Measurements from ENCODE around the gene SULT4A1. TPM values are rescaled to one million over a fixed set of nuclear protein-coding genes. Genes with fewer than 3 reads are reported as not detected.

Gene SULT4A1
- total RNA-seq, 1 experiment from 2014 or later = 12.6 TPM

GRCh38 chr22:43884600-43885318 is 22.4 kb upstream of the SULT4A1 start (continued):
- no peak for TF ChIP-seq IRF2 (CRISPR knock-in tag; IDR thresholded peaks at IDR 0.05; ENCODE audit: borderline replicate concordance, low read depth)
- TF ChIP-seq EMX1 (CRISPR knock-in tag; IDR thresholded peaks at IDR 0.05) = no peak
- no peak for TF ChIP-seq SP1 (CRISPR knock-in tag; conservative IDR thresholded peaks at IDR 0.05)
- TF ChIP-seq JUN (CRISPR knock-in tag; IDR thresholded peaks at IDR 0.05) = no peak
- no peak for TF ChIP-seq FOXJ3 (CRISPR knock-in tag; IDR thresholded peaks at IDR 0.05; ENCODE audit: borderline replicate concordance)
- TF ChIP-seq ZNF423 (CRISPR knock-in tag; IDR thresholded peaks at IDR 0.05) = 0 out of 2 replicates have a peak, but pooled peaks have one; percentile 25
- no peak for TF ChIP-seq USF1 (CRISPR knock-in tag; IDR thresholded peaks at IDR 0.05)
- no peak for TF ChIP-seq GTF2I (CRISPR knock-in tag; conservative IDR thresholded peaks at IDR 0.05)
- no peak for TF ChIP-seq ZNF512 (CRISPR knock-in tag; IDR thresholded peaks at IDR 0.05; ENCODE audit: borderline replicate concordance)
- no peak for TF ChIP-seq NR1H2 (CRISPR knock-in tag; IDR thresholded peaks at IDR 0.05)
- TF ChIP-seq NFATC4 (CRISPR knock-in tag; IDR thresholded peaks at IDR 0.05) = no peak
- no peak for TF ChIP-seq TCF7 (CRISPR knock-in tag; IDR thresholded peaks at IDR 0.05; ENCODE audit: low read depth)
- TF ChIP-seq, protein P1, sequence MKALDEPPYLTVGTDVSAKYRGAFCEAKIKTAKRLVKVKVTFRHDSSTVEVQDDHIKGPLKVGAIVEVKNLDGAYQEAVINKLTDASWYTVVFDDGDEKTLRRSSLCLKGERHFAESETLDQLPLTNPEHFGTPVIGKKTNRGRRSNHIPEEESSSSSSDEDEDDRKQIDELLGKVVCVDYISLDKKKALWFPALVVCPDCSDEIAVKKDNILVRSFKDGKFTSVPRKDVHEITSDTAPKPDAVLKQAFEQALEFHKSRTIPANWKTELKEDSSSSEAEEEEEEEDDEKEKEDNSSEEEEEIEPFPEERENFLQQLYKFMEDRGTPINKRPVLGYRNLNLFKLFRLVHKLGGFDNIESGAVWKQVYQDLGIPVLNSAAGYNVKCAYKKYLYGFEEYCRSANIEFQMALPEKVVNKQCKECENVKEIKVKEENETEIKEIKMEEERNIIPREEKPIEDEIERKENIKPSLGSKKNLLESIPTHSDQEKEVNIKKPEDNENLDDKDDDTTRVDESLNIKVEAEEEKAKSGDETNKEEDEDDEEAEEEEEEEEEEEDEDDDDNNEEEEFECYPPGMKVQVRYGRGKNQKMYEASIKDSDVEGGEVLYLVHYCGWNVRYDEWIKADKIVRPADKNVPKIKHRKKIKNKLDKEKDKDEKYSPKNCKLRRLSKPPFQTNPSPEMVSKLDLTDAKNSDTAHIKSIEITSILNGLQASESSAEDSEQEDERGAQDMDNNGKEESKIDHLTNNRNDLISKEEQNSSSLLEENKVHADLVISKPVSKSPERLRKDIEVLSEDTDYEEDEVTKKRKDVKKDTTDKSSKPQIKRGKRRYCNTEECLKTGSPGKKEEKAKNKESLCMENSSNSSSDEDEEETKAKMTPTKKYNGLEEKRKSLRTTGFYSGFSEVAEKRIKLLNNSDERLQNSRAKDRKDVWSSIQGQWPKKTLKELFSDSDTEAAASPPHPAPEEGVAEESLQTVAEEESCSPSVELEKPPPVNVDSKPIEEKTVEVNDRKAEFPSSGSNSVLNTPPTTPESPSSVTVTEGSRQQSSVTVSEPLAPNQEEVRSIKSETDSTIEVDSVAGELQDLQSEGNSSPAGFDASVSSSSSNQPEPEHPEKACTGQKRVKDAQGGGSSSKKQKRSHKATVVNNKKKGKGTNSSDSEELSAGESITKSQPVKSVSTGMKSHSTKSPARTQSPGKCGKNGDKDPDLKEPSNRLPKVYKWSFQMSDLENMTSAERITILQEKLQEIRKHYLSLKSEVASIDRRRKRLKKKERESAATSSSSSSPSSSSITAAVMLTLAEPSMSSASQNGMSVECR (CRISPR knock-in tag; IDR thresholded peaks at IDR 0.05; ENCODE audit: borderline replicate concordance) = no peak
- TF ChIP-seq CREB1 (CRISPR knock-in tag; IDR thresholded peaks at IDR 0.05) = no peak
- no peak for TF ChIP-seq FOXP1 (CRISPR knock-in tag; IDR thresholded peaks at IDR 0.05; ENCODE audit: borderline replicate concordance)
- TF ChIP-seq TEAD1 (CRISPR knock-in tag; IDR thresholded peaks at IDR 0.05) = 0 out of 2 replicates have a peak, but pooled peaks have one; percentile 30
- TF ChIP-seq MXD4 (CRISPR knock-in tag; IDR thresholded peaks at IDR 0.05; ENCODE audit: borderline replicate concordance) = no peak
- no peak for TF ChIP-seq ZNF232 (CRISPR knock-in tag; IDR thresholded peaks at IDR 0.05)
- TF ChIP-seq, protein P2, sequence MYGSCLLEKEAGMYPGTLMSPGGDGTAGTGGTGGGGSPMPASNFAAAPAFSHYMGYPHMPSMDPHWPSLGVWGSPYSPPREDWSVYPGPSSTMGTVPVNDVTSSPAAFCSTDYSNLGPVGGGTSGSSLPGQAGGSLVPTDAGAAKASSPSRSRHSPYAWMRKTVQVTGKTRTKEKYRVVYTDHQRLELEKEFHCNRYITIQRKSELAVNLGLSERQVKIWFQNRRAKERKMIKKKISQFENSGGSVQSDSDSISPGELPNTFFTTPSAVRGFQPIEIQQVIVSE (CRISPR knock-in tag; IDR thresholded peaks at IDR 0.05; ENCODE audit: borderline replicate concordance) = no peak

All from WTC11 (cell line).